Endometrium (tissue), 2 donors: ENCODE measurements around the gene KLHL22.

Experiments
- FAIRE-seq: peaks from 2 replicates; lab custom pipeline; 2012; peaks lifted over from hg19 to GRCh38; lab: Jason Lieb, UNC
- donor health status: control.
- donor health status: control.

KLHL22 gene

DNA sequence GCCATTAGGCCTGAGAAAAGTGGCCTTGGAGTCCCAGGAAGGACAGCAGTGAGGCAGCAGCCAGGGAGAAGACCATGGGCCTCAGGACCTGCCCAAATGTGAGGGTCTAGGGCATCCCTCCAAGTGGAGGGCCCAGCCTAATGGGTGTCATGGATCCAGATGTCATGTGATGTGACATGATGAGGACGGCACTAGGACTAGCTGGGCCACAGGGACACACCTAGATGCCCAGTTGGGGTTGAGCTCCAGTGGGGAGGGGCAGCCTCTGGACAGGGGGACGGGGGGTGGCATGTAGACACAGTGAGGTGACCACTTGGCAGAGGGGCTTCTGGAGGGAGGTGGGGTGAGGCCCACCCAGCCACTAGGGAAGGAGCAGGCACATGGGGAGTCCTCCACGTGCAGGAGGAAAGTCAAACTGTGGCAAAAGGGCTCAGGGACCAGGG is 63.3 kb downstream of the KLHL22 start:
- no peak for FAIRE-seq

DNA sequence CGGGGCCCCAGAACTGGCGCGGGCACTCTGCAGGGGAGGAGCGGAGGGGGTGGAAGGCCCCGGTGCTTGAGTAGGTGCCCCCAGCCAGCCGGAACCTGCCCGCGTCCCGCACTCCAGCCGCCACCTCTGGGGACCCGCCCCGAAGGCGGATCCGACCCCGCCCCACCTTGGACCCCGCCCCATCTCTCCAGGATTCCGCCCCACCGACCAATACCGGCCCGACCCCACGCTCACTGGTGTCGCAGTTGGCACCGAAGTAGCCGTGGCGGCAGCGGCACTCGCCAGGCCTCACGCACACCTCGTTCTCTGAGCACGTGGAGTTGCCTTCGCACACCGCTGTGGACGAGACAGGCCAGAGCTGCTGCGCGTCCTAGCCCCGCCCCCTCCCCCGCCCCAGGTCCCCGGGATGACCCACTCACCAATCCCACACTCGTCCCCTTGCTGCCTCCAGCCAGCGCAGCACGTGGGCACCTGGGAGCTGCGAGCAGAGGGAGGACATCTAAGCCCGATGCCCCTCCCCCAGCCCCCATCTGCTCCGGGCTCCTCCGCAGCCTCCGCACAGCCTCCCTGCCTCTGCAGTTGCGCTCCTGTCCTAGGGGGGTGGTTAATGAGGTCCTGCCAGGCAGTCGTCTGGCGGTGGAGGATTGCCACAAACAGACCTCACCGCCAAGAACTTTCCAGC is 63.9 kb downstream of the KLHL22 start:
- FAIRE-seq, result no peak

GRCh38 chr22:20430720-20431510 is 64.7 kb downstream of the KLHL22 start:
- FAIRE-seq, result no peak

- no peak for FAIRE-seq
Measured at GRCh38 chr22:20430101-20430719, 65.4 kb downstream of the KLHL22 start.

GRCh38 chr22:20429254-20430100 is 66.1 kb downstream of the KLHL22 start:
- no peak for FAIRE-seq

DNA sequence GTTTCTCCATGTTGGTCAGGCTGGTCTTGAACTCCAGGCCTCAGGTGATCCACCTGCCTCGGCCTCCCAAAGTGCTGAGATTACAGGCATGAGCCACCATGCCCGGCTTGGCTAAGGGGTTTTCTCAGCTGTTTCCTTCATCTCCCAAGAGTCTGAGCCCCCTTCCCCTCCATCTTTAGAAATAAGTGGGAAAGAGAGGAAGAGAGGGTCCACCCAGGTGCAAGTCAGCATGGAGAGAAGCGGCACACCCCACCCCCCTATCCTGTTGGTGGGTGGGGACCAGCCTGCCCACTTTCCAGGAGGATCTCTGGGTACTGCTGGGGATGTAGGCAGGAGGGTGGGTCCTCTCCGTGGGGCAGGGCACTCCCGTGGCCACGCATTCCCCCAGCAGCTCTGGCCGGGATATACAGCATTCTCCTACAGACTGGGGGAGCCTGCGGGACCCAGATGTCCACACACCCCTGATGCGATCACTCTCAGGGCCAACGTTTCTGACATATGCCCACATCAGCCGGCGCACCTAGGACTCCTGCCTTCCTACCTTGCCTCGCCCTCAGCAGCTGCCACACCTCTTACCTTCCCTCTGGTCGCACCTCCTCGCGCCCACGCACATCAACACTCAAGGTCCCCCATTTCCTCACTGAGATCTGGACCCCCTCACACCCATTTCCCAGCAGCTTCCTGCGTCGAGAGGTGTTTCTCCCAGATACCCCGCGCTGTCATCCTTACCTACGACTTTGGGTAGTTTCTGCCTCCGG is 66.9 kb downstream of the KLHL22 start:
- FAIRE-seq, result no peak

DNA sequence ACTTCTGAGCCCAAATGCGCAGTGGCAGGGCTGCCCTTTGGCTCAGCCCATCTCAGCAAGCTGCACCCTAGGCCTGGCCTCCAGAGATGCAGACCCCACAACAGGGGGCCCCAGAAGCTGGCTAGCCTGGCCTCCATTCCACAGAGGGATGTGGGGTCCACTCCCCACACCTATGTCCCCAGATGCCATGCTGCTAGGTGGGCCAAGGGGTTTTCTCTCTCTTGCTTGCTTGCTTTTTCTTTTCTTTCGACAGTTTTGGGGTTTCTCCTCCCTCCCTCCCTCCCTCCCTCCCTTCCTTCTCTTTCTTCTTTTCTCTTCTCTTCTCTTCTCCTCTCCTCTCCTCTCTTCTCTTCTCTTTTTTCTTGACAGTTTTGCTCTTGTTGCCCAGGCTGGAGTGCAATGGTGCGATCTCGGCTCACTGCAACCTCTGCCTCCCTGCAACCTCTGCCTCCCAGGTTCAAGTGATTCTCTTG is 67.6 kb downstream of the KLHL22 start:
- FAIRE-seq, result no peak

- FAIRE-seq, result no peak
Measured at GRCh38 chr22:20427104-20427944, 68.3 kb downstream of the KLHL22 start.

DNA sequence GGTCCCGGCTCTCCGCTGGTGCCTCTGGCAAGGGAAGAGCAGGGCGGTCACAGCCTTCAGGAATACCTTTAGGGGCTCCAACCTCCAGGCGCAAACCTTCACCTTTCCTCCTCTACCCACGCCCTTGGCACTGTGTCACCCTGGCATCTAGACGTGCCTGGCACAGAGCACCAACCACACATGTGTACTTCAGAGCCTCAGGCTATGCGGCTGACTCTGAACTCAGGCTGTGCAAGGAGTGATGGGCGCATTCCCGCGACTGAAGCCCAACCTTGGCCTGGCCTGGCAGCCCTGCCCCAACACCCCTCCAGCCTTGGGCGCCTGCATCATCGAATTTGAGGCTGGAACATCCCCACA is 69.4 kb downstream of the KLHL22 start:
- no peak for FAIRE-seq

GRCh38 chr22:20425566-20426258 is 69.9 kb downstream of the KLHL22 start:
- FAIRE-seq, result no peak

- no peak for FAIRE-seq
Measured at GRCh38 chr22:20424932-20425565, 70.5 kb downstream of the KLHL22 start.

DNA sequence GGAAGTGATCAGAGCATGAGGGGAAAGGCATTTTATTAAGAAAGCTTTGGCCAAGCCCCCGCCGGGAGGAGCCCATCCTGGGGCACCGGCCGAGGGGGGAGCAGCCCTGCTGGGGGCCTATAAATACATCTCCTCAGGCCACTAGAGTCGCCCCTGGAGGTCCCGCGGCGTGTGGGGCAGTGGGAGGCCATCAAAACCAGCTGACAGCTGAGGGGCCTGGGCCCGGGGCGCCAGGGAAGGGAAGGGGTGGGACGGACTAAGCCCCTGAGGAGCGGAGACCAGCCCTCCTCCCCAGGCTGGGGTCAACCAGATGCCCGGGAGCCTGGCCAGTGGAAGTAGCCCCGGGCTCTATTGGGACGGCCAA is 71.0 kb downstream of the KLHL22 start:
- FAIRE-seq, result no peak

- FAIRE-seq, result no peak
Measured at GRCh38 chr22:20423906-20424551, 71.6 kb downstream of the KLHL22 start.

GRCh38 chr22:20423008-20423905 is 72.3 kb downstream of the KLHL22 start:
- FAIRE-seq, result no peak

DNA sequence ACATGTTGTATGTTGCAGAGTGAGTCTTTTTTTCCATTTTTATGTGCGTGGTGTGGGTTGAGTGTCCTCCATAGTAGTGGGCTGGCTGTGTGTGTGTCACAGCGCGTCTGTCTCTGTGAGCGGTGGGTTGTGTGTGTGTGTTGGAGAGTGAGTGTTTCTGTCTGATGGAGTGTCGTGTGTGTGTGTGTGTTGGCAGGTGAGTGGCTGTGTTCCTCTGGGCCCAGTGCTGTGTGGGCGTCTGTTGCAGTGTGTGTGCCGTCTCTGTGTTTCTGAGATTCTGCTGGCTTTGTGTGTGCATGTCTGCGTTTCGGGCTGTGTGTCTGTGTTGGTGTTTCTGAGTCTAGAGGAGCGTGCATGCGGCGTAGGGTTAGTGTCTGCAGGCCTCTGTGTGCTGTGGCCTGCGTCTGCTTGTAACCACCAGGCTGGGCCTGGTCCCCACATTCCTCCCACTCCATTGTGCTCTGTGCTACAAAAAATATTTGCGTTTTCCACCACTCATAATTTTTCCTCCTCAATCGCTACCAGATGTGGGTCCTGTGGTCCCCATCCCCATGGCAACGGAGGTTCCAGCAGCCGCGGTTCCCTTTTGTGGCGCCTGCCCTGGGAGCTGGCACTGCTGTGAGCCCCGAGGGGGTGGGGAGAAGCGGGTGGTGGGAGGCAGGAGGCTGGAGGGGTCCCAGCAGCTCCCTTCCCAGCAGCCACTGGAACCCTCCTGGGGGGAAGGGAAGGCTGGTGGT is 73.2 kb downstream of the KLHL22 start:
- no peak for FAIRE-seq

DNA sequence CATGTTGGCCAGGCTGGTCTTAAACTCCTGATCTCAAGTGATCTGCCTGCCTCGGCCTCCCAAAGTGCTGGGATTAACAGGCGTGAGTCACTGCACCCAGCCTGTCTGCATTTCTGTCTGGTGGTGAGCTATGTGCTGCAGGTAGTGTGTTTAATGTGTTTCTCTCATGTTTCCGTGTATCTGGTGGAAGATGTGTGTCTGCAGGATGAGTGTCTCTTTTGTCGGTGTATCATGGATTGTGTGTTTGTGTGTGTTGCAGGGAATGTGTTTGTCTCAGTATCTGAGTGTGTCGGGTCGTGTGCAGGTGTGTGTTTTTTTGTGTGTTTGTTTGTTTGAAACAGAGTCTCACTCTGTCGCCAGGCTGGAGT is 74.1 kb downstream of the KLHL22 start:
- FAIRE-seq, result no peak

DNA sequence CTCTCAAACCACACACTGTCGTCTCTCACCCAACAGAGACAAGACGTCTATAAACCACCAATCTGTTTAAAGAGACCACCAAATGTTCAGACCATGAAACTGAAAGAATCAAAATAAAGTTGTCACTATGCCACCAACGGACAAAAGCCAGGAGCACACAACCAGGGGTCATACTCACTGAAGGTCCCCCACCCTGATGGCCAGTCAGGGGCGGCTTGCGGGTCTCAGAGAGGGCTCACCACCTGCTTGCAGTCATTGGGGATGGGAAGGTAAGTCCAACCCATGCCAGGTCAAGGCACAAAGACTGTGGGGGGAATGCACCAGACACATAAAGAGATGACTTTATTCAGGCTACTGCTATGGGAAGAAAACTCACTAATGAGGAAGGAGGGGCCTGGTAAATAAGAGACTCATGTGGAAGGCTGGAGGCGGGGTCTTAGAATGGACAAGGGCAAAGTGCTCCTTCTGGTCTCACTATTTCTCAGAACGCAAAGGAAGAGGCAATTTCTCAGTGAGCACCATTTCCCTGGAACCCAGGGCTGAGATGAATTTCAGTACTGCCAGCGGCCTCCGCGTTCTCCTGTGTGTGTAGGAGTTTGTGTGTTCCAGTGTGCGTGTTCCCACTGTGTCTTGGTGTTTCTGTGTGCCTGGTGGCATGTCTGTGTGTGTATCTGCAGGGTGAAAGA is 75.3 kb downstream of the KLHL22 start:
- FAIRE-seq, result no peak
